Measurements from ENCODE around the gene MSH6.

MSH6 gene

GRCh38 chr2:47747878-47748277, 35.1 kb upstream of the MSH6 start:
- no peaks in the 10 kb centered on the region for H3K4me1 ChIP-seq (ENCODE audit: control insufficient read depth in 1 of 2, insufficient read depth in 2 of 2, low read length in 2 of 2)
- H3K4me3 ChIP-seq (ENCODE audit: low read depth in 1 of 2, low read length in 2 of 2): no peak overlapping the region
- no peak overlapping the region for H3K27ac ChIP-seq (ENCODE audit: low read depth, low read length)
- no peak overlapping the region for H3K9ac ChIP-seq (ENCODE audit: low read depth in 1 of 2, low read length in 2 of 2)
- H3K27me3 ChIP-seq (ENCODE audit: control insufficient read depth in 1 of 2, insufficient read depth in 2 of 2, low read length in 2 of 2): peaks cover 0 to 3% of the 10 kb centered on the region in 2 donors
- H3K9me3 ChIP-seq (ENCODE audit: control insufficient read depth in 1 of 2, low read length in 2 of 2): peaks cover 0 to 3% of the 10 kb centered on the region in 2 donors
- no peaks in the 10 kb centered on the region for H3K36me3 ChIP-seq (ENCODE audit: control insufficient read depth in 1 of 2, insufficient read depth in 2 of 2, low read length in 2 of 2)

DNA sequence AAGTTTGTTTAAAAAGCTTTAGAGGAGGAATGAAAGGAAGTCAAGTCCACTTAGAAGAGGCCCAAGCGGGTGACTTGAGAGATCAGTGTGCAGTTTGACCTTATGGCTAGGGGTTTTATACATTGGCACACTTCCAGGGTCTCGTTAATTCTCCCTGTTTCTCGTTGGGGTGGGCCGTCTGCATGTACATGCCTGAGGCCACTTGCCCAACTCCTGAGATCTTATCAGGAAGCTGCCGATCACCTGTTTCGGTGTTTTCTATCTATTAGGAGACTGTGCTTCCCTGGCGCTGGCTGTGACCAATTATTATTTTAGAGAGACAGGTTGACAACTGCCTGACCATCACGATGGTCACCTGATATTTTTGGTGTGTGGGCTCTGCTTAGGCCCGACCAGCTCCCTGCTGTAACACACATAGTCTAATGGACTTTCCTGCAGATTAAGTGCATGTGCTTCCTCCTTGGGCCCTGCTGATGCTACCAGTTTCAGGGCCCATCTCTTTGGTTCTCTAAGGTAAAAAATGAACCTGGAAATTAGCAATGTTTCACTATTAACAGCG, 31.0 kb upstream of the MSH6 start:
- H3K4me3 ChIP-seq (ENCODE audit: low read depth in 1 of 2, low read length in 2 of 2): no peak overlapping the region
- H3K4me1 ChIP-seq (ENCODE audit: control insufficient read depth in 1 of 2, insufficient read depth in 2 of 2, low read length in 2 of 2): no peaks in the 10 kb centered on the region
- H3K27ac ChIP-seq (ENCODE audit: low read depth, low read length): no peak overlapping the region
- no peaks in the 10 kb centered on the region for H3K36me3 ChIP-seq (ENCODE audit: control insufficient read depth in 1 of 2, insufficient read depth in 2 of 2, low read length in 2 of 2)
- H3K9ac ChIP-seq (ENCODE audit: low read depth in 1 of 2, low read length in 2 of 2): no peak overlapping the region
- no peaks in the 10 kb centered on the region for H3K27me3 ChIP-seq (ENCODE audit: control insufficient read depth in 1 of 2, insufficient read depth in 2 of 2, low read length in 2 of 2)
- H3K9me3 ChIP-seq (ENCODE audit: control insufficient read depth in 1 of 2, low read length in 2 of 2): peaks cover 0 to 3% of the 10 kb centered on the region in 2 donors

- no peaks in the 10 kb centered on the region for H3K27me3 ChIP-seq (ENCODE audit: control insufficient read depth in 1 of 2, insufficient read depth in 2 of 2, low read length in 2 of 2)
- H3K9ac ChIP-seq (ENCODE audit: low read depth in 1 of 2, low read length in 2 of 2): no peak overlapping the region
- H3K4me3 ChIP-seq (ENCODE audit: low read depth in 1 of 2, low read length in 2 of 2): no peak overlapping the region
- H3K36me3 ChIP-seq (ENCODE audit: control insufficient read depth in 1 of 2, insufficient read depth in 2 of 2, low read length in 2 of 2): no peaks in the 10 kb centered on the region
- no peak overlapping the region for H3K27ac ChIP-seq (ENCODE audit: low read depth, low read length)
- H3K9me3 ChIP-seq (ENCODE audit: control insufficient read depth in 1 of 2, low read length in 2 of 2): no peaks in the 10 kb centered on the region
- H3K4me1 ChIP-seq (ENCODE audit: control insufficient read depth in 1 of 2, insufficient read depth in 2 of 2, low read length in 2 of 2): peaks cover 0 to 5% of the 10 kb centered on the region in 2 donors
These were observed 15.5 kb upstream of the MSH6 start for GRCh38 chr2:47767497-47767844.

- Histone ChIP-seq H3K4me3 (ENCODE audit: low read depth in 1 of 2, low read length in 2 of 2) (no peak overlapping the region), H3K9ac (ENCODE audit: low read depth in 1 of 2, low read length in 2 of 2) (no peak overlapping the region), H3K9me3 (ENCODE audit: control insufficient read depth in 1 of 2, low read length in 2 of 2) (no peaks in the 10 kb centered on the region), H3K4me1 (ENCODE audit: control insufficient read depth in 1 of 2, insufficient read depth in 2 of 2, low read length in 2 of 2) (peaks cover 0 to 5% of the 10 kb centered on the region in 2 donors), H3K27me3 (ENCODE audit: control insufficient read depth in 1 of 2, insufficient read depth in 2 of 2, low read length in 2 of 2) (no peaks in the 10 kb centered on the region), H3K36me3 (ENCODE audit: control insufficient read depth in 1 of 2, insufficient read depth in 2 of 2, low read length in 2 of 2) (no peaks in the 10 kb centered on the region), H3K27ac (ENCODE audit: low read depth, low read length) (no peak overlapping the region)
These were observed 14.9 kb upstream of the MSH6 start for GRCh38 chr2:47767880-47768609.

DNA sequence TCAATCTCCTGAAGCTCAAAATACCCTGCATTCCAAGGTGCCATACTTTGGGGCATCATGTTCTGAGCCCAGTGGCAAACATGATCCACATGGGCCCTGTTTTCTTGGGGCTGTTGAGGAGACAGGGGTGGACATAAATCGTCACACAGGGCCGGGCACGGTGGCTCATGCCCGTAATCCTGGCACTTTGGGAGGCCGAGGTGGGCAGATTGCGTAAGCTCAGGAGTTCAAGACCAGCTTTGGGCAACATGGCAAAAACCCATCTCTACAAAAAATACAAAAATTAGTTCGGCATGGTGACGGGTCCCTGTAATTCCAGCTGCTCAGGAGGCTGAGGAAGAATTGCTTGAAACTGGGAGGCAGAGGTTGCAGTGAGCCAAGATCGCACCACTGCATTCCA, 13.6 kb upstream of the MSH6 start:
- Histone ChIP-seq H3K9me3 (ENCODE audit: control insufficient read depth in 1 of 2, low read length in 2 of 2) (no peaks in the 10 kb centered on the region), H3K4me3 (ENCODE audit: low read depth in 1 of 2, low read length in 2 of 2) (no peak overlapping the region), H3K27ac (ENCODE audit: low read depth, low read length) (no peak overlapping the region), H3K27me3 (ENCODE audit: control insufficient read depth in 1 of 2, insufficient read depth in 2 of 2, low read length in 2 of 2) (no peaks in the 10 kb centered on the region), H3K9ac (ENCODE audit: low read depth in 1 of 2, low read length in 2 of 2) (no peak overlapping the region), H3K36me3 (ENCODE audit: control insufficient read depth in 1 of 2, insufficient read depth in 2 of 2, low read length in 2 of 2) (no peaks in the 10 kb centered on the region), H3K4me1 (ENCODE audit: control insufficient read depth in 1 of 2, insufficient read depth in 2 of 2, low read length in 2 of 2) (peaks cover 0 to 5% of the 10 kb centered on the region in 2 donors)

DNA sequence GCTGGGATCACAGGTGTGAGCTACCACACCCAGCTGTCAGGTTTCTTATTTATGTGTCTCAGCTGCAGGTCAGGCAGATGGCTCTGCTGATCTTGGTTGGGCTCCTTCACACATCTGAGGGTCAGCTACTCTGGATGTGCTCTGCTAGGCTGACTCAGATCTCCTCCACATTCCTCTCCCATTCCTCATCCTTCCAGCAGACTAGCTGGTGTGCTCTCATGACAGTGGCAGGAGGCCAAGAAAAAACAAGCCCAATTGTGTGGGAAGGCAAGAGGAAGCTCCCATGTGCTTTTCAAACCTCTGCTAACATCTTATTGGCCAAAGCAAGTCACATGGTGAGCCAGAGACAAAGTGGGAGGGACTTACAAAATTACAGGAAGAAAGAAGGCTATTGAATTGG, 11.7 kb upstream of the MSH6 start:
- Histone ChIP-seq H3K4me1 (ENCODE audit: control insufficient read depth in 1 of 2, insufficient read depth in 2 of 2, low read length in 2 of 2) (peaks cover 0 to 5% of the 10 kb centered on the region in 2 donors), H3K27ac (ENCODE audit: low read depth, low read length) (no peak overlapping the region), H3K36me3 (ENCODE audit: control insufficient read depth in 1 of 2, insufficient read depth in 2 of 2, low read length in 2 of 2) (no peaks in the 10 kb centered on the region), H3K9ac (ENCODE audit: low read depth in 1 of 2, low read length in 2 of 2) (no peak overlapping the region), H3K9me3 (ENCODE audit: control insufficient read depth in 1 of 2, low read length in 2 of 2) (no peaks in the 10 kb centered on the region), H3K27me3 (ENCODE audit: control insufficient read depth in 1 of 2, insufficient read depth in 2 of 2, low read length in 2 of 2) (no peaks in the 10 kb centered on the region), H3K4me3 (ENCODE audit: low read depth in 1 of 2, low read length in 2 of 2) (no peak overlapping the region)

DNA sequence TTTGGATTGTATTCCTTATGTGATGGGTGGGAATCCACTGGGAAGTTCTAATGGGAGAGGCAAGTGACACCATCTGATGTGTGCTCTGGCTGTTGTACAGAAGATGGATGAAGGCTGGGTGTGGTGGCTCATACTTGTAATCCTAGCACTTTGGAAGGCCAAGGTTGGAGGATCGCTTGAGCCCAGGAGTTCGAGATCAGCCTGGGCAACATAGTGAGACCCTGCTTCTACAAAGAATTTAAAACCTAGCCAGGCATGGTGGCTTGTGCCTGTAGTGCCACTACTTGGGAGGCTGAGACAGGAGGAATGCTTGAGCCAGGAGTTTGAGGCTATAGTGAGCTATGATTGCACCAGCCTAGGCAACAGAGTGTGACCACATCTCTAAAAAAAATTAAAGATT, 10.6 kb upstream of the MSH6 start:
- Histone ChIP-seq H3K9ac (ENCODE audit: low read depth in 1 of 2, low read length in 2 of 2) (no peak overlapping the region), H3K27me3 (ENCODE audit: control insufficient read depth in 1 of 2, insufficient read depth in 2 of 2, low read length in 2 of 2) (no peaks in the 10 kb centered on the region), H3K36me3 (ENCODE audit: control insufficient read depth in 1 of 2, insufficient read depth in 2 of 2, low read length in 2 of 2) (no peaks in the 10 kb centered on the region), H3K4me1 (ENCODE audit: control insufficient read depth in 1 of 2, insufficient read depth in 2 of 2, low read length in 2 of 2) (peaks cover under 1 to 5% of the 10 kb centered on the region in 2 donors), H3K27ac (ENCODE audit: low read depth, low read length) (no peak overlapping the region), H3K9me3 (ENCODE audit: control insufficient read depth in 1 of 2, low read length in 2 of 2) (no peaks in the 10 kb centered on the region), H3K4me3 (ENCODE audit: low read depth in 1 of 2, low read length in 2 of 2) (no peak overlapping the region)

DNA sequence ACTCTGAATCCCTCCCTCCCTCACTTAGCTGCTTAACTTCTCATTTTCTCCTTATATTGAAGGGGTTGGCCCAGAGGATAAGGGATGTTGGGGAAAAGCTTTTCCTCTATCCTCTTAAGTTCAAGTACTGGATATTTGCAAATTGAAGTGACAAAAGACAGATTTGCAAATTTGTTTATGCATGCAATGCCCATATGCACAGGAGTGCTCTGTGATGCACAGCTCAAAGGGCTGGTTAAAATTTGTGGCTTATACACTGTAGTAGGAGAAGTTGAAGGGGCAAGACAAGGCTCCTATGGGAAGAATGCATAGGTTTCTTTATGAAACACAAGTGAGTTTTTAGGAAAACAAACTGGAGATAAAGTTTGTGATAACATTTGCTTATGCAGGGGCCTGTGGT, 8.4 kb upstream of the MSH6 start:
- Histone ChIP-seq H3K27me3 (ENCODE audit: control insufficient read depth in 1 of 2, insufficient read depth in 2 of 2, low read length in 2 of 2) (no peaks in the 10 kb centered on the region), H3K27ac (ENCODE audit: low read depth, low read length) (no peak overlapping the region), H3K4me3 (ENCODE audit: low read depth in 1 of 2, low read length in 2 of 2) (no peak overlapping the region), H3K9ac (ENCODE audit: low read depth in 1 of 2, low read length in 2 of 2) (no peak overlapping the region), H3K4me1 (ENCODE audit: control insufficient read depth in 1 of 2, insufficient read depth in 2 of 2, low read length in 2 of 2) (peaks cover 0 to 4% of the 10 kb centered on the region in 2 donors), H3K9me3 (ENCODE audit: control insufficient read depth in 1 of 2, low read length in 2 of 2) (no peaks in the 10 kb centered on the region), H3K36me3 (ENCODE audit: control insufficient read depth in 1 of 2, insufficient read depth in 2 of 2, low read length in 2 of 2) (no peaks in the 10 kb centered on the region)

- no peak overlapping the region for H3K27ac ChIP-seq (ENCODE audit: low read depth, low read length)
- peak overlapping the region in 1 of 2 donors; percentile 18 for H3K9ac ChIP-seq (ENCODE audit: low read depth in 1 of 2, low read length in 2 of 2)
- no peaks in the 10 kb centered on the region for H3K36me3 ChIP-seq (ENCODE audit: control insufficient read depth in 1 of 2, insufficient read depth in 2 of 2, low read length in 2 of 2)
- peaks cover 0 to 4% of the 10 kb centered on the region in 2 donors for H3K4me1 ChIP-seq (ENCODE audit: control insufficient read depth in 1 of 2, insufficient read depth in 2 of 2, low read length in 2 of 2)
- H3K4me3 ChIP-seq (ENCODE audit: low read depth in 1 of 2, low read length in 2 of 2): no peak overlapping the region
- H3K9me3 ChIP-seq (ENCODE audit: control insufficient read depth in 1 of 2, low read length in 2 of 2): no peaks in the 10 kb centered on the region
- no peaks in the 10 kb centered on the region for H3K27me3 ChIP-seq (ENCODE audit: control insufficient read depth in 1 of 2, insufficient read depth in 2 of 2, low read length in 2 of 2)
These were observed 5.5 kb upstream of the MSH6 start for GRCh38 chr2:47777277-47777937.

DNA sequence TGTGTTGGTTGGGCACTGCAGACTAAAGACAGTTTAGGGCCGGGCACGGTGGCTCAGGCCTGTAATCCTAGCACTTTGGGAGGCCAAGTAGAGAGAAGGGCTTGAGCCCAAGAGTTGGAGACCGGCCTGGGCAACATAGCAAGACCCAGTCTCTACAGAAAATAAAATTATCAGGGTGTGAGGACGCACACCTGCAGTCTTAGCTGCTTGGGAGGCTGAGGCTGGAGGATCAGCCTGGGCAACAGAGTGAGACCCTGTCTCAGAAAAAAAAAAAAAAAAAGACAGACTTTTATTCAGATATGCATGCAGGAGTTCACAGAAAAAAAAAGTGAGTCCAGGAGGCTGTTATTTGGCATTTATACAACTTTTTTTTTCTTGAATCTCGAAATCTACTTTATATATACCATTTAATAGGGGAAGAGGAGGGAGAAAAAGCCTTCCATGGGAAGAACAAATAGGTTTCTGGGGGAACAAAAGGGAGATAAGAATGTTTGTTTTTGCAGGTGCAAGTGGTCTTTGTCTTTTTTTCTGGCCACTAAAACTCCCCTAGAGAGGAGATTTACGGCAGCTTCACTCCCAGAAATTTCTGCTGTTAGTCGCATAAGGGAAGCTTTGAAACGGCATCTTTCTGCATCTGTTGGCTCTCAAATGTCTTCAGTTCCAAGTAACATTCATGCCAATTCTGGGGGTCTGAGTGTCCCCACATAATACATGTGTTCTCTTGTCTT, 4.1 kb upstream of the MSH6 start:
- Histone ChIP-seq H3K27me3 (ENCODE audit: control insufficient read depth in 1 of 2, insufficient read depth in 2 of 2, low read length in 2 of 2) (no peaks in the 10 kb centered on the region), H3K4me1 (ENCODE audit: control insufficient read depth in 1 of 2, insufficient read depth in 2 of 2, low read length in 2 of 2) (peaks cover 0 to 4% of the 10 kb centered on the region in 2 donors), H3K27ac (ENCODE audit: low read depth, low read length) (no peak overlapping the region), H3K9me3 (ENCODE audit: control insufficient read depth in 1 of 2, low read length in 2 of 2) (no peaks in the 10 kb centered on the region), H3K36me3 (ENCODE audit: control insufficient read depth in 1 of 2, insufficient read depth in 2 of 2, low read length in 2 of 2) (no peaks in the 10 kb centered on the region), H3K4me3 (ENCODE audit: low read depth in 1 of 2, low read length in 2 of 2) (no peak overlapping the region), H3K9ac (ENCODE audit: low read depth in 1 of 2, low read length in 2 of 2) (no peak overlapping the region)
